ENCODE results near the gene TENT5A.
A peak's percentile ranks its signal among the peaks of the same experiment; 100 is the strongest.

TENT5A gene

GRCh38 chr6:81756690-81757089 lies 4.2 kb upstream of the TENT5A start:
- DNase-seq (ENCODE audit: low spot score), result no peak

GRCh38 chr6:81755551-81755950 lies 3.1 kb upstream of the TENT5A start:
- no peak for DNase-seq (ENCODE audit: low spot score)
- TF ChIP-seq CTCF (IDR thresholded peaks at IDR 0.05; ENCODE audit: extremely low read depth, missing control alignments), result no peak

More at GRCh38 chr6:81756690-81757089, 4.2 kb upstream of the TENT5A start:
- no peak for TF ChIP-seq CTCF (IDR thresholded peaks at IDR 0.05; ENCODE audit: extremely low read depth, missing control alignments)

- no peak for DNase-seq (ENCODE audit: low spot score)
- no peak for TF ChIP-seq CTCF (IDR thresholded peaks at IDR 0.05; ENCODE audit: extremely low read depth, missing control alignments)
These were observed 2.4 kb upstream of the TENT5A start for GRCh38 chr6:81754906-81755305.

GRCh38 chr6:81753711-81754577 lies 1.5 kb upstream of the TENT5A start:
- TF ChIP-seq CTCF (IDR thresholded peaks at IDR 0.05; ENCODE audit: extremely low read depth, missing control alignments), result peak; percentile 54
- peak; percentile 70 for DNase-seq (ENCODE audit: low spot score)

- no peak for TF ChIP-seq CTCF (IDR thresholded peaks at IDR 0.05; ENCODE audit: extremely low read depth, missing control alignments)
- peak; percentile 77 for DNase-seq (ENCODE audit: low spot score)
These were observed 635 bp upstream of the TENT5A start for GRCh38 chr6:81752921-81753710.

GRCh38 chr6:81751388-81752083 lies 945 bp downstream of the TENT5A start:
- no peak for TF ChIP-seq CTCF (IDR thresholded peaks at IDR 0.05; ENCODE audit: extremely low read depth, missing control alignments)
- peak; percentile 24 for DNase-seq (ENCODE audit: low spot score)
